ENCODE data around the gene SLC6A19. TPM values are rescaled to one million over a fixed set of nuclear protein-coding genes. Genes with fewer than 3 reads are reported as not detected.
"Not testable (repeated sequence)": the region's sequence is repeated elsewhere in the genome, so short reads cannot be mapped to it uniquely, and the experiment has no call there.

Gene SLC6A19
- total and polyA plus RNA-seq, 4 donors, result 0.06 TPM; not detected in 3

DNA sequence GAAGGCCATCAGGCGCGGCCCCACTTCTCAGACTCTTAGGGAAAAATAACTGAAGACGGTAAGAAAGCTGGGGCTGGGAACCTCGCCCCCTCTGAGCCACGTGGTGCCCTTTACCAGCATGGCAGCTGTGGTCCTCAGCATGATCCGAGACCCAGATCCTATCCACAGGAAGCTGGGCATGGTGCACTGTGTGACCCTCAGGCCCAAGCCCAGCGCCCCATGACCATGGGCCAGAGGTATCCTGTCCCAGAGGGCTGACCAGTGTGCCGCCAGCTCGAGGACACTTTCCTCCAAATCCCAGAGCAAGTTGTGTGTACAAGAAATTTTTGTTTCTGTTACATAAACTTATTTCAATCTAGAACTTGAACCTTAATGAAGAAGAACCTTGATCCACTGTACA is 65.4 kb downstream of the SLC6A19 start:
- H3K36me3 ChIP-seq (ENCODE audit: control insufficient read depth in 4 of 4, insufficient read depth in 4 of 4, low read length in 4 of 4), result no peaks in the 10 kb centered on the region
- DNase-seq (no peak), ATAC-seq (ENCODE audit: insufficient read depth, low FRiP score) (no peak)
- no peaks in the 10 kb centered on the region for H3K27me3 ChIP-seq (ENCODE audit: control insufficient read depth in 3 of 3, insufficient read depth in 3 of 3, low read length in 2 of 3)
- TF ChIP-seq CTCF (IDR thresholded peaks at IDR 0.05; ENCODE audit: control extremely low read depth, extremely low read depth), result no peak
- H3K9me3 ChIP-seq (ENCODE audit: control insufficient read depth in 4 of 4, insufficient read depth in 3 of 4, low read length in 3 of 4), result peaks cover 0 to 10% (median 4%) of the 10 kb centered on the region in 4 donors
- no peak overlapping the region for H3K9ac ChIP-seq (ENCODE audit: insufficient read depth in 1 of 2, low read length in 2 of 2)
- no peak overlapping the region for H3K27ac ChIP-seq (ENCODE audit: low read depth in 1 of 2, low read length in 1 of 2)
- no peaks in the 10 kb centered on the region for H3K4me1 ChIP-seq (ENCODE audit: control insufficient read depth in 5 of 5, insufficient read depth in 5 of 5, low read length in 5 of 5)
- WGBS, 2 donors, result 85 to 92% methylated on average over 9 of the region's 9 CpGs
- no peak overlapping the region for H3K4me3 ChIP-seq

- H3K27ac ChIP-seq (ENCODE audit: low read depth in 1 of 2, low read length in 1 of 2); DNase-seq; H3K27me3 ChIP-seq (ENCODE audit: control insufficient read depth in 3 of 3, insufficient read depth in 3 of 3, low read length in 2 of 3); H3K4me3 ChIP-seq; H3K9me3 ChIP-seq (ENCODE audit: control insufficient read depth in 4 of 4, insufficient read depth in 3 of 4, low read length in 3 of 4); ATAC-seq (ENCODE audit: insufficient read depth, low FRiP score); H3K9ac ChIP-seq (ENCODE audit: insufficient read depth in 1 of 2, low read length in 2 of 2); H3K36me3 ChIP-seq (ENCODE audit: control insufficient read depth in 4 of 4, insufficient read depth in 4 of 4, low read length in 4 of 4); H3K4me1 ChIP-seq (ENCODE audit: control insufficient read depth in 5 of 5, insufficient read depth in 5 of 5, low read length in 5 of 5): not testable (repeated sequence)
- WGBS, 2 donors, result 95 to 96% methylated on average over 5 of the region's 5 CpGs
These were observed 66.1 kb downstream of the SLC6A19 start for GRCh38 chr5:1267464-1267863.

DNA sequence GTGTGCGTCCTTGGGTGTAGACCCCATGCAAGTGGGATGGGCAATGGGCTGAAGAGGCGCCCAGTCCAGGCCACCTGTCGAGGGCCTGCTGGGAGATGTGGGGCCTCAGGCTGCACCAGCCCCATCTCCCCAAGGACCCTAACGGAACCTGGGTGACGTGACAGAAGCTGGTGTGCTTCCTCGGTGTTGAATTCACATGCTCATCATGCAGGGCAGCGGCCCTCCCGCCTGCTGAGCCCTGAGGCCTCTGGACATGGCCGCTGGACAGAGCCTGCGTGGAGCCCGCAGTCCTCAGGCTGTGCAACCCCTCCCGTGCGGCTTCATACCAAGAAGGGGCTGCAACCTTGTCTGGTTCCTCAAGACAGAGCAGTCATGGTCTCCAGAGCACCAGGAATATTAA is 66.7 kb downstream of the SLC6A19 start:
- WGBS, 2 donors, result 92 to 94% methylated on average over 13 of the region's 13 CpGs
- Histone ChIP-seq H3K4me3 (no peak overlapping the region), H3K36me3 (ENCODE audit: control insufficient read depth in 4 of 4, insufficient read depth in 4 of 4, low read length in 4 of 4) (no peaks in the 10 kb centered on the region), H3K4me1 (ENCODE audit: control insufficient read depth in 5 of 5, insufficient read depth in 5 of 5, low read length in 5 of 5) (no peaks in the 10 kb centered on the region), H3K9ac (ENCODE audit: insufficient read depth in 1 of 2, low read length in 2 of 2) (no peak overlapping the region), H3K27me3 (ENCODE audit: control insufficient read depth in 3 of 3, insufficient read depth in 3 of 3, low read length in 2 of 3) (no peaks in the 10 kb centered on the region), H3K27ac (ENCODE audit: low read depth in 1 of 2, low read length in 1 of 2) (no peak overlapping the region), H3K9me3 (ENCODE audit: control insufficient read depth in 4 of 4, insufficient read depth in 3 of 4, low read length in 3 of 4) (no peaks in the 10 kb centered on the region)
- ATAC-seq (ENCODE audit: insufficient read depth, low FRiP score) (no peak), DNase-seq (no peak)
- no peak for TF ChIP-seq CTCF (IDR thresholded peaks at IDR 0.05; ENCODE audit: control extremely low read depth, extremely low read depth)

- ATAC-seq (ENCODE audit: insufficient read depth, low FRiP score), result no peak
- Histone ChIP-seq H3K9ac (ENCODE audit: insufficient read depth in 1 of 2, low read length in 2 of 2) (no peak overlapping the region), H3K27me3 (ENCODE audit: control insufficient read depth in 3 of 3, insufficient read depth in 3 of 3, low read length in 2 of 3) (no peaks in the 10 kb centered on the region), H3K4me1 (ENCODE audit: control insufficient read depth in 5 of 5, insufficient read depth in 5 of 5, low read length in 5 of 5) (no peaks in the 10 kb centered on the region), H3K27ac (ENCODE audit: low read depth in 1 of 2, low read length in 1 of 2) (no peak overlapping the region), H3K9me3 (ENCODE audit: control insufficient read depth in 4 of 4, insufficient read depth in 3 of 4, low read length in 3 of 4) (no peaks in the 10 kb centered on the region), H3K36me3 (ENCODE audit: control insufficient read depth in 4 of 4, insufficient read depth in 4 of 4, low read length in 4 of 4) (no peaks in the 10 kb centered on the region), H3K4me3 (no peak overlapping the region)
- no peak for DNase-seq
- TF ChIP-seq CTCF (IDR thresholded peaks at IDR 0.05; ENCODE audit: control extremely low read depth, extremely low read depth), result no peak
- WGBS, 2 donors, result 84 to 91% methylated on average over 13 of the region's 13 CpGs
These were observed 67.3 kb downstream of the SLC6A19 start for GRCh38 chr5:1268666-1269065.

All from lung (tissue), 12 donors.